K562 (cell line): ENCODE data around the gene ACTR3C. TPM values are rescaled to one million over a fixed set of nuclear protein-coding genes. Genes with fewer than 3 reads are reported as not detected.
"Not testable (repeated sequence)": the region's sequence is repeated elsewhere in the genome, so short reads cannot be mapped to it uniquely, and the experiment has no call there.

Experiments
- ATAC-seq: fragments of 200-7000 bp; cut with Tn5 transposase; 3 replicates; pipeline ENCODE4 v1.9.1; 2020; ENCODE audit warnings: moderate library complexity
- BruUV-seq: library from RNA; stranded (reverse); fragments of 400-500 nt; replicated peaks from 2 replicates; lab custom pipeline; 2021; lab: Mats Ljungman, UMichigan
- CTCF ChIA-PET: fragments of 300-600 bp; formaldehyde crosslinking; extraction: SDS; loops from one replicate; lab custom pipeline; 2021; ENCODE audit warnings: low intra/inter-chr PET ratio; lab: Yijun Ruan, JAX
- POLR2A ChIA-PET: fragments of 300-600, 350-650 bp; sonication (Branson Sonifier 250); formaldehyde crosslinking; extraction: SDS; loops from one replicate; lab custom pipeline; 2021; ENCODE audit warnings: antibody characterized with exemption, inconsistent platforms; lab: Yijun Ruan, JAX
- DNase-seq, 4 experiments: peaks; one replicate each; pipeline versions ENCODE4 v3.0.0 to v3.0.0-alpha.2; 2011 to 2018; ENCODE audit warnings: low spot score in 3 of 4, mixed read lengths in 3 of 4; ENCODE audit errors: extremely low read depth in 1 of 4
- FAIRE-seq: peaks from 2 replicates; lab custom pipeline; 2011; peaks lifted over from hg19 to GRCh38; lab: Jason Lieb, UNC
- H2AFZ ChIP-seq: 2 replicates; pipeline ENCODE4 v1.6.0; 2011; ENCODE audit warnings: low read depth, low read length, control low read depth, inconsistent platforms
- H3K27ac ChIP-seq: fragments of 200-600 bp; 3 replicates; pipeline ENCODE4 v1.8.0; 2011; ENCODE audit warnings: low read depth, mild to moderate bottlenecking, control low read depth, inconsistent platforms, low read length, moderate library complexity, mixed read lengths; ENCODE audit errors: extremely low read depth
- H3K27me3 ChIP-seq, 2 experiments: fragments of 300-600 bp in 1 of 2; 2 replicates in 1 of 2; 3 replicates in 1 of 2; pipeline versions ENCODE4 v1.6.0 to v1.8.0; 2011; ENCODE audit warnings: inconsistent platforms in 2 of 2, low read length in 2 of 2, mild to moderate bottlenecking in 1 of 2, mixed read lengths in 1 of 2, moderate library complexity in 1 of 2; ENCODE audit not compliant: control insufficient read depth in 2 of 2, insufficient read depth in 2 of 2
- H3K36me3 ChIP-seq: fragments of 300-600 bp; 3 replicates; pipeline ENCODE4 v1.8.0; 2011; ENCODE audit warnings: mild to moderate bottlenecking, low read length, inconsistent platforms; ENCODE audit not compliant: control insufficient read depth, insufficient read depth
- H3K4me1 ChIP-seq, 2 experiments: fragments of 200-600 bp in 1 of 2; replicated peaks in 1 of 2; 2 replicates in 1 of 2; 3 replicates in 1 of 2; pipeline versions ENCODE4 v1.5.1 to v1.8.0; 2011; ENCODE audit warnings: inconsistent platforms in 2 of 2, low read length in 2 of 2, mild to moderate bottlenecking in 1 of 2, mixed read lengths in 1 of 2, moderate library complexity in 1 of 2; ENCODE audit not compliant: control insufficient read depth in 2 of 2, insufficient read depth in 2 of 2
- H3K4me2 ChIP-seq: 2 replicates; pipeline ENCODE4 v1.6.1; 2011; ENCODE audit warnings: low read length, control low read depth, inconsistent platforms, mixed read lengths; ENCODE audit not compliant: insufficient read depth
- H3K4me3 ChIP-seq: fragments of 200-600 bp; sonication (generic), shearing (Covaris generic); 2 replicates; pipeline ENCODE4 v1.5.1; 2016; ENCODE audit warnings: control low read depth, inconsistent platforms
- H3K79me2 ChIP-seq: fragments of 200-600 bp; 3 replicates; pipeline ENCODE4 v1.8.0; 2011; ENCODE audit warnings: low read length, inconsistent platforms; ENCODE audit not compliant: control insufficient read depth, insufficient read depth
- H3K9ac ChIP-seq, 2 experiments: 2 replicates each; pipeline versions ENCODE4 v1.6.0 to v1.6.1; 2011; ENCODE audit warnings: low read depth in 2 of 2, low read length in 2 of 2, control low read depth in 1 of 2, inconsistent platforms in 1 of 2, mild to moderate bottlenecking in 1 of 2, mixed read lengths in 1 of 2; ENCODE audit not compliant: insufficient read depth in 1 of 2
- H3K9me1 ChIP-seq: one replicate; pipeline ENCODE4 v1.6.0; 2011; ENCODE audit warnings: inconsistent platforms, mild to moderate bottlenecking, low read length, moderate library complexity; ENCODE audit not compliant: control insufficient read depth, insufficient read depth
- H3K9me3 ChIP-seq: replicated peaks from 2 replicates; pipeline ENCODE4 v1.5.1; 2011; ENCODE audit warnings: low read depth, low read length, inconsistent platforms; ENCODE audit not compliant: control insufficient read depth, insufficient read depth
- H4K20me1 ChIP-seq: replicated peaks from 2 replicates; pipeline ENCODE4 v1.6.1; 2011; ENCODE audit warnings: low read length, inconsistent platforms, mixed read lengths; ENCODE audit not compliant: control insufficient read depth, insufficient read depth
- CEBPB ChIP-seq: fragments of 450-650 bp; IDR thresholded peaks from 2 replicates; pipeline ENCODE4 v1.6.1; 2016; ENCODE audit warnings: missing genetic modification characterization, missing compliant biosample characterization
- CEBPG ChIP-seq, 3 experiments: fragments of 200-800 bp in 1 of 3; sonication (Bioruptor generic) in 1 of 3; sonication (generic) in 1 of 3; formaldehyde crosslinking in 1 of 3; IDR thresholded peaks in 2 of 3; conservative IDR thresholded peaks in 1 of 3; 2 replicates each; pipeline versions ENCODE4 v1.6.1 to v1.8.0; 2016 to 2022; ENCODE audit warnings: missing compliant biosample characterization in 2 of 3, missing genetic modification characterization in 2 of 3, mild to moderate bottlenecking in 1 of 3, missing genetic modification reagents in 1 of 3
- CHD1 ChIP-seq: fragments of 200-600 bp; sonication (generic); IDR thresholded peaks from one replicate; pipeline ENCODE4 v1.6.1; 2012; ENCODE audit warnings: mild to moderate bottlenecking, moderate library complexity, low read length, inconsistent platforms
- ELF2 ChIP-seq: fragments of 250-450 bp; sonication (Bioruptor Pico); IDR thresholded peaks from 2 replicates; pipeline ENCODE4 v1.5.0; 2021; ENCODE audit warnings: mild to moderate bottlenecking
- ETV5 ChIP-seq: sonication (generic); formaldehyde crosslinking; IDR thresholded peaks from 2 replicates; pipeline ENCODE4 v1.4.0; 2020; ENCODE audit warnings: low read depth, mild to moderate bottlenecking, missing genetic modification reagents
- FOXK1 ChIP-seq: sonication (generic); formaldehyde crosslinking; IDR thresholded peaks from 2 replicates; pipeline ENCODE4 v1.8.0; 2022; ENCODE audit warnings: missing genetic modification reagents, mild to moderate bottlenecking, borderline replicate concordance
- HDAC1 ChIP-seq, 2 experiments: fragments of 450-650 bp; IDR thresholded peaks; 2 replicates each; pipeline ENCODE4 v1.6.1; 2016 to 2017; ENCODE audit warnings: inconsistent platforms in 1 of 2, mild to moderate bottlenecking in 1 of 2, moderate library complexity in 1 of 2
- LARP7 ChIP-seq: fragments of 450-650 bp; IDR thresholded peaks from 2 replicates; pipeline ENCODE4 v1.6.1; 2016
- POLR2G ChIP-seq: fragments of 200-400 bp; formaldehyde crosslinking; IDR thresholded peaks from 2 replicates; pipeline ENCODE4 v1.6.1; 2017; ENCODE audit warnings: low read depth, mild to moderate bottlenecking, antibody characterized with exemption, low read length, moderate library complexity
- SP1 ChIP-seq: sonication (generic); formaldehyde crosslinking; IDR thresholded peaks from 2 replicates; pipeline ENCODE4 v1.8.1; 2022; ENCODE audit warnings: mild to moderate bottlenecking, missing genetic modification reagents
- ZFP1 ChIP-seq: fragments of 450-650 bp; formaldehyde crosslinking; IDR thresholded peaks from 2 replicates; pipeline ENCODE4 v1.4.0; 2020; ENCODE audit warnings: mild to moderate bottlenecking, mixed read lengths
- ZNF165 ChIP-seq: fragments of 250-450 bp; sonication (Bioruptor Pico); IDR thresholded peaks from 2 replicates; pipeline ENCODE4 v1.4.0; 2020; ENCODE audit warnings: borderline replicate concordance
- ZNF174 ChIP-seq: fragments of 250-450 bp; sonication (Bioruptor Pico); IDR thresholded peaks from 2 replicates; pipeline ENCODE4 v1.4.0; 2020; ENCODE audit warnings: mild to moderate bottlenecking
- ZNF507 ChIP-seq: conservative IDR thresholded peaks from 2 replicates; pipeline ENCODE4 v1.6.1; 2017; ENCODE audit warnings: missing genetic modification characterization, missing compliant biosample characterization
- ZNF696 ChIP-seq: fragments of 250-450 bp; sonication (Bioruptor Pico); conservative IDR thresholded peaks from 2 replicates; pipeline ENCODE4 v1.4.0; 2020; ENCODE audit warnings: mild to moderate bottlenecking, moderate library complexity
- ZNF707 ChIP-seq: fragments of 250-450 bp; sonication (Bioruptor Pico); conservative IDR thresholded peaks from 2 replicates; pipeline ENCODE4 v1.8.0; 2022; ENCODE audit warnings: inconsistent platforms, mild to moderate bottlenecking, moderate library complexity
- WGBS: fragments of 100-300 bp; shearing (Covaris generic); methylation state at CpG from one replicate; pipeline ENCODE4 v1.1.6; 2016; ENCODE audit warnings: low coverage, mixed read lengths; ENCODE audit not compliant: insufficient coverage; ENCODE audit errors: missing lambda C conversion rate; 5-methylcytosine and 5-hydroxymethylcytosine counted together
- in situ Hi-C: fragments of 300-500 bp; cut with MboI; formaldehyde crosslinking; loops from 4 replicates; pipeline ENCODE4 v1.15.0; 2018; ENCODE audit warnings: inconsistent platforms, mixed read lengths
- intact Hi-C: fragments of 100-400 bp; cut with micrococcal nuclease; formaldehyde crosslinking; loops from 2 replicates; pipeline ENCODE4 v1.14.2; 2022
- polyA plus RNA-seq, 8 experiments: library from polyadenylated mRNA; depleted of rRNA in 4 of 8; stranded (reverse) in 5 of 8; unstranded in 3 of 8; fragments of >200 nt; fragmentation: Nextera tagmentation in 2 of 8; fragmentation: Illumina TruSeq in 1 of 8; extraction: Ambion mirVana in 2 of 8; extraction: Trizol in 1 of 8; gene quantifications; 2 replicates each; pipeline versions ENCODE4 v1.2.1 to v1.2.3, GENCODE V29; 2011 to 2014; ENCODE audit warnings: inconsistent platforms in 1 of 8, missing spikeins in 1 of 8
- total RNA-seq, 7 experiments: library from RNA; depleted of rRNA in 6 of 7; stranded (reverse); fragments of >200 nt in 6 of 7; fragmentation: Illumina TruSeq in 2 of 7; extraction: Trizol in 2 of 7; gene quantifications; 2 replicates each; pipeline versions ENCODE4 v1.2.1 to v1.2.3, GENCODE V29; 2011 to 2021; ENCODE audit warnings: low replicate concordance in 1 of 7

The ACTR3C gene
- total and polyA plus RNA-seq, 9 of the 15 experiments (the other 6 are each of a cell fraction or from before 2014, with no cell fraction given): 9.0 to 35.4 (median 13.3) TPM

GRCh38 chr7:150317748-150318444 is 5.4 kb downstream of the ACTR3C start (continued):
- TF ChIP-seq ZNF174 (CRISPR knock-in tag): no peak
- 0 out of 2 replicates have a peak, but pooled peaks have one; percentile 30 for TF ChIP-seq ETV5 (CRISPR knock-in tag)
- TF ChIP-seq ZNF696 (CRISPR knock-in tag): no peak
- no peak for TF ChIP-seq POLR2G

DNA sequence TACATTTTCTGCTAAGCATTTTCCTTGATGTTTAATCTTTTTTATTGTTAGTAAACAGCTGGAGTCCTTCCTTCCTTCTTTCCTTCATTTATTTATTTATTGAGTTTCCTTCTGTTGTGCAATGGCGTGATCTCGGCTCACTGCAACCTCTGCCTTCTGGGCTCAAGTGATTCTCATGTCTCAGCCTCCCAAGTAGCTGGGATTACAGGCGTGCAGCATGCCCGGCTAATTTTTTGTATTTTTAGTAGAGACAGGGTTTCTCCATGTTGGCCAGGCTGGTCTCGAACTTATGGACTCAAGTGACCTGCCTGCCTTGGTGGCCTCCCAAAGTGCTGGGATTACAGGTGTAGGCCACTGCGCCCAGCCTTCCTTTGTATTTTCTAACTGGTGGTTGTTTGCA is 6.4 kb downstream of the ACTR3C start:
- Histone ChIP-seq H3K79me2 (peaks cover 63% of the 10 kb centered on the region), H3K9ac (peak overlapping the region in 1 of 2 experiments; percentile 45; a peak in 1 of 4 replicates), H3K4me1 (peaks cover 51 to 91% of the 10 kb centered on the region in 2 experiments), H3K27ac (peak overlapping the region; percentile 76; the same call in 2 of the 3 replicates), H3K36me3 (peaks cover 12% of the 10 kb centered on the region; the same call in 2 of the 3 replicates)
- in situ Hi-C loops, BruUV-seq, H3K9me1 ChIP-seq, ATAC-seq, FAIRE-seq, H3K4me3 ChIP-seq, H4K20me1 ChIP-seq, H3K4me2 ChIP-seq, DNase-seq, H3K27me3 ChIP-seq, CTCF ChIA-PET, H3K9me3 ChIP-seq, H2AFZ ChIP-seq: not testable (repeated sequence)
- POLR2A ChIA-PET: interaction anchor here (0.6 to 1.1 kb wide), 3 partner anchors 13 to 68 kb away, joined by 3 read pairs; no protein-coding TSS in a partner anchor
- intact Hi-C loops: loop anchor here (10.0 kb wide), 2 partner anchors 678 to 768 kb away; partner anchors contain the start of genes AGAP3, FASTK, NOS3 and TMUB1
- 92% methylated on average over 6 of the region's 6 CpGs for WGBS
- TF ChIP-seq ZFP1 (peak; percentile 58), SP1 (CRISPR knock-in tag) (0 out of 2 replicates have a peak, but pooled peaks have one; percentile 10), CEBPB (peak; percentile 55; the same call in 1 of the 2 replicates), ZNF707 (CRISPR knock-in tag) (0 out of 2 replicates have a peak, but pooled peaks have one; percentile 6), ELF2 (CRISPR knock-in tag) (0 out of 2 replicates have a peak, but pooled peaks have one; percentile 44), CHD1 (peak; percentile 23), LARP7 (peak; percentile 27; the same call in 1 of the 2 replicates), HDAC1 (IDR thresholded peaks at IDR 0.05) (0 out of 4 replicates have a peak, but pooled peaks of 1 of the 2 experiments have one; percentile 18), FOXK1 (CRISPR knock-in tag) (0 out of 2 replicates have a peak, but pooled peaks have one; percentile 60), CEBPG (CRISPR knock-in tag; IDR thresholded peaks at IDR 0.05) (0 out of 2 replicates have a peak, but pooled peaks have one; percentile 29), CEBPG (tag; conservative IDR thresholded peaks at IDR 0.05 in 1 of 2, IDR thresholded peaks at IDR 0.05 in 1 of 2) (peak; percentile 24 to 47; a peak in 2 of 4 replicates), ZNF165 (CRISPR knock-in tag) (0 out of 2 replicates have a peak, but pooled peaks have one; percentile 21), ZNF507 (tag) (0 out of 2 replicates have a peak, but pooled peaks have one; percentile 29)
